GM20431 (cell line): ENCODE data around the gene PRPF8.
"Not testable (repeated sequence)": the region's sequence is repeated elsewhere in the genome, so short reads cannot be mapped to it uniquely, and the experiment has no call there.

ENCODE experiments used
- in situ Hi-C: fragments of 300-500 bp; cut with MseI, MboI; formaldehyde crosslinking; loops from one replicate; pipeline ENCODE4 v1.15.0; 2020; ENCODE audit warnings: low sequenced_read_pairs; ENCODE audit not compliant: unreplicated experiment

PRPF8 gene

DNA sequence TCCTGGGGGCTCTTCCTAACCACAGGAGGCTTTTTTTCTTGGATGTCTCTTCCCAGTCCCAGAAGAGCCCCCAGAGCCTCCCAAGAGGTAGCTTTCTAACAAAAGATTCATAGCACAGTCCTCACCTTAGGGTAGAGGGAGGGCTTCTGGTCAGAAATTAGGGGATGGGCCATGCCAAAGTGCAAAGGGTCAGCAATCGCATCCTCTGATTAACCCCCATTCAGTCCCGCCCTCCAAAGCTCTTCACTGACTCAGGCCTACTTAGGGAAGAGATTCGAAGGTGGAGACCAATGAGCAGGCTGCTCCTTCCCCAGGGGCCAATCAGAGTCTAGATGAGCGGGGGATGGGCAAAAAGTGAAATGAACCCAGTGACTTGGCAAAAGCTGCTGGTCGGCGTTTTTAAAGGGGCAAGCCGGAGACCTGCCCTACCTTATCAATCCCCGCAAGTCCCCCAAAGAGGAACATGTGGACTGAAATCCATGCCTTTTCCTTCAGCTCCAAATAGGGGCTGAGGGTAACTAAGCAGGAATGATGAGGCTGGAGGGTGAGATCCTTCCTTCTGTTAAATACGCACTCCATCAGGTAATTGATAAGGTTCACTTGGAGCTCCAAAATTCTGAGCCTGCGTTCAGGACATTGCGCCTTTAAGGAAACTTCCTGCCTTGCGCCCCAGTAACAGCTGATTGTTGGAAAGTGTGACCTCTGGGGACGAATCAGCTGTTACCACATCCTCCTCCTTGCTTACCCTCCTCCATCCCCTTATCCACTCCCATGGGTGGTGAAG is 32.4 kb upstream of the PRPF8 start:
- in situ Hi-C loops = no loop called here

DNA sequence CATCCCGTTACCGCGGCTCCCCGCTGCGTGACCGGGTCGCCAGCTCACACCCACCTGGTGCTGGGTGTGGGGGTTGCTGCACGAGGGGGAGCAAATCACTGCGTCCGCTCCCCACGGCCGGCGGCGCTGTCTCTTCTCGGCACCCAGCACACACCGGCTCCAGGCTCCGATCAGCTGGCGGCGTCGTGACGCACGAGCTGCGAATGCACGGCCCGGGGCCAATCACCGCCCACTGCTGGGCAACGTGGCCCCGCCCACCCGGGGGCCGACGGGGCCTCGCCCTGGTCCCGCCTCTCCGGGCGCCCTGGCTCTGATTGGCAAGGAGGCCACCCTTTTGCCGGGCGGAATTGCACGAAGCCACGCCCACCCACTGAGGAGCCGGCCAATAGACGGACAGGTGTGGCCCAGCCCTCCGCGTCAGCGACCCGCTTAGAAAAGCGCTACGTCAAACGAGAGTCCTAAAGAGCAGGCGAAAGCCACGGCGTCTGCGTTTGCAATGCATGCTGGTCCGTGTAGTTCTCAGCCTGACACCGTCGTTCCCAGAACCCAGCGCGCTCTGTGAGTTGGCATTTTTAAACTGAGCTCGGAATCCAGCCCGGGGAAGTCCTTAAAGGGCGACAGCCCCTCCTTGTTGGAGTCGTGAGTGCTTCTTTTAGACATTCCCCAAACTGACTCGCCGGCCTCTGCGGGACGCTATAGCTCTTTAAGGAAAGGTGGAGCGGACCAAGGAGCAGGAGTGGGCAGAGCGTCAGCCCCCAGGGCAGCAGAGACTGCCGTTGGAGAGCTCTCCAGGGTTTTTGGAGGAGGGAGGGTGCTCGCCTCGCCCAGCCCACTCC is 31.6 kb upstream of the PRPF8 start:
- in situ Hi-C loops = no loop called here

DNA sequence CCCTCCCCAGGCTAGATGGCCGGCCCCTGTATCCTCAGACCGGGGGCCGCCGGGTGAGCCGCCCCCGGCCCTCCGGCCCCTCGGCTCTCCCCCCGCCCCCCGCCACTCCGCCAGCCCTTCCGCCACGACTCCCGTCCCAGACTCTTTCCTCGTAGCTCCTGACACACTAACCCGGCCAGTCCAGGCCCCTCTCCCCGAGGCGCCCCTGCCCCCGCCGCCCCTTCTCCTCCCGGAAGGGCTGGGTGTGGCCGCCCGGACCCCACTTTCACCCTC is 31.1 kb upstream of the PRPF8 start:
- in situ Hi-C loops = no loop called here

DNA sequence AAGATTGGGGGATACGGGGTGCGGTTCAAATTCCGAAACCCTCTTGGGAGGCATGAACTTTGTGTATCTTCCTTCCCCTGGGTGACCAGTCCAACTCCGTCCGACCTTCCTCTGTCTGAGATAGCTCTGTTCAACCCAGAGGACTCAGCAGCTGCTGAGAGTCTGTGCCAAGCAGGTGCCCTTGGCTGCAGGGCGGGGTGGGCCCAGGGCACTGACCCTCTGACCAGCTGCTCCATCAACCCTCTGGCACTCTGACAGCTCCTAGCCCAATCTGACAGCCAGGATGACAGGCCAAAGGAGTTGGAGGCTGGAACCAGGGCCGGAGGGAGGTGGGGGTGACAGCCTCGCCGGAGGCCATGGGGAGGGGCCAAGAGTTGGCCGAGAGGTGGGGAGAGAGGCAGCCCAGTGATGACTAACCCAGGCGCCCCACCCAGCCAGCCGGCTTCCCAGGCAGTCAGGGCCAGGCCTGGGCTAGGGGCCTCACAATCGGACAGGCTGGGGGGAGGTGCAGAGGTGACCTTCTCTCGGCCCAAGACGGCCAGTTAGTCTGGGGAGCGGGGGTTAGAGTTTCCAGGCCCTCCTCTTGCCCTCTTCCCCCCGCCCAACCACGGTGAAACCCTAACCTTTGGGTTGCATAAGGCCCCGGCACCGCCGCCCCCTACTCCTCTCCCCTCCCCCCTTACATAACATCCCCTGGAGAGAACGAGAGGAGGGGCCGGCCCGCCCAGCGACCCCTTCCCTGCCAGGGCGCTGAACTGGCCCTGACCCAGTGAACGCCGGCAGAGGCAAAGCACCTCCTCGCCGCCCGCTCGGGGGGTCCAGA is 30.5 kb upstream of the PRPF8 start:
- in situ Hi-C loops = no loop called here

DNA sequence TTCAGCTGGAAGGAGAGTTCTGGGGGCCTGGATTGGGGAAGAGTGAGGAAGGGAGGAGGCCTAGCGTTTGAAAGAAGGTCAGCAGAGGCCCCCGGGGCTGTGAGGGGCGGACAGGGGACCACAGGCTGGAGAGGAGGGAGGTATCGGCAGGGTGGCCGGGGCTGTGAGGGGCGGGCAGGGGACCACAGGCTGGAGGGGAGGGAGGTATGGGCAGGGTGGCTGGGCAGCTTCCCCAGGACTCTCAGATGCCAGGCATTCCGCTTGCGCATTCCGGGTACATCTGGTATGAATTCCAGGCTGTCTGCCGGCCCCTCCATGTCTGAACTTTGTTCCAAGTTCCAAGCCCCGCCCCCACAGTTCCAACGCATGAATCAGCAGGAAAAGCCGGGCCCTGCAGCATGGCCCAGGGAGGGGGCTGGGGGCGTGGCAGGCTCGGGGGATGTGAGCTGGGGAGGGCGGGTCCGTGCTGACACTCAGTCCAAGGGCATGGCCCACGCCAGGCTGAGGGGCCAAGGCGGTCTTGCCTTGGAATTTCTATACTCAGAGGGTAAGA is 29.8 kb upstream of the PRPF8 start:
- in situ Hi-C loops = no loop called here

DNA sequence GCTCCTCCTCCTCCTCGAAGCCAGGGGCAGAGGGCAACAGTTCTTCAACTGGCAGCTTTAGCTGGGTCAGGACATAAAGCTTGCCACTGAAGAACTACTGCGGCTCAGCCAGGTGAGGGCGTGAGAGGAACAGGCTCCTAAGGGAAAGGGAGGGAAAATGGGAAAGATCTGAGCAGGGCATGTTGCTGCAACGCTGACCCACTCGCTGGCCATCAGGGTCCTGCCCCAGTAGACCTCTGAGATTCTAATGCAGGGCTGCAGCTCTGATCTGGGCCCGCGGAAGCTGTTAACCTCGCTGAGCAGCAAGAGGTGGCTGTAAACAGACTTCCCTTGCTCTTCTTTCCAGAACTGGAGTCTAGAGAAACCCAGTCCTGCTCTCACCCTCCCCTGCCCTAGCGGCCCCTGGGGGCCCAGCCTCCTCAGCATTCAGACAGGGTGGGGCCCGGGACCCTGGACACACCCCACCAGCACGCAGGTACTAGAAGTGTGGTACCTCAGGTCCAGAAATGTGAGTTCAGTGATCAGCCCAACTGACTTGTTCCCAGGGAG is 29.3 kb upstream of the PRPF8 start:
- in situ Hi-C loops = no loop called here

DNA sequence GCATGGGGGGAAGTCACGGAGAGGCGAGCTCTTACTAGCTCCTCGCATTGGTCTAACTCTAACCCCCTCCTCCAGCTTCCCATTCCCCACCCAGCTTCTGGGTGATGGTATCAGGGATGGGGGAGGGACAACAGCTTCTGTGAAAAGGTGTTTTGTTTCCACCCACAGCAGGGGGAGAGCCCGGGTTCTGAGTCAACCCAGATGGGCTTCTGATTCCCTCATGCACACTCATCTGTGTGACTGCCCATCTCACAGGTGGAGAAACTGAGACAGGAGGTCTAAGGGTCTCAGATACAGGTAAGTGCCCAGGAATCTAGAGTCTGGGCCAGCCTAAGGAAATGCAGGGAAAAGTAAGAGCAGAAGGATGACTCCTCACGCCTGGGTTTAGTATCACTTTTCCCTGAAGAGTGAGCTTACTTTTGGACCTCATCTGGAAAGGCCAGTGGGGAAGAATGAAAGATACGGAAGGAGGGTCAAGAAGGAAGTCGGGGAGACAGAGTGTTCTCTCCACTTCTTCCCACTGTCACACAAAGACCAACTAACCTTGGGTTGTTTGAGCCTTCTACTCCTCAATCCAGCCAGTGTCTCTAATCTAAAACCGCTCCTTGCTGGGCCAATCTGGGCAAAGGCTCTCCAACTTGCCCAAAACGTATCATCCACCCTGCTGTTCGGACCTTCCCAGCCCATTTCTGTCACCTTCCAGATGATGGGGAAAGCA is 28.7 kb upstream of the PRPF8 start:
- in situ Hi-C loops = no loop called here

DNA sequence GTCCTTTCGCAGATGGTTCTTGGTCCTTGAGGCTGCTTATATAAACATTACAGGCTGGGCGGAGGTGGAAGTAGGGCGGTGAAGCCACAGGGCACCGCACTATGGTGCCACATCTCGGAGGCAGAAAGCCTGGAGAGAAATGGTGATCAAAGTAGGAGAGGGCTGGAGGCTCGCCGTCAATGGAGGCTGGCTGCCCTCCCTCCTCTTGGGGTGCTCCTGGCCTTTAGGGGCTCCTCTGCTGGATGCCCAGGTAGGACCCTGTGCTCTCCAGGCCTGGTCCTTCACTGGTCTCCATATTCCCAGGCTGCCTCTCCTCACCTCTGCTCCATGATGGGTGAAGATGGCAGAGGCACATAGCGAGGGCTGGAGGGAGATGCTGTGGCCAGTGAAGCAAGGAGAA is 27.6 kb upstream of the PRPF8 start:
- in situ Hi-C loops = no loop called here

DNA sequence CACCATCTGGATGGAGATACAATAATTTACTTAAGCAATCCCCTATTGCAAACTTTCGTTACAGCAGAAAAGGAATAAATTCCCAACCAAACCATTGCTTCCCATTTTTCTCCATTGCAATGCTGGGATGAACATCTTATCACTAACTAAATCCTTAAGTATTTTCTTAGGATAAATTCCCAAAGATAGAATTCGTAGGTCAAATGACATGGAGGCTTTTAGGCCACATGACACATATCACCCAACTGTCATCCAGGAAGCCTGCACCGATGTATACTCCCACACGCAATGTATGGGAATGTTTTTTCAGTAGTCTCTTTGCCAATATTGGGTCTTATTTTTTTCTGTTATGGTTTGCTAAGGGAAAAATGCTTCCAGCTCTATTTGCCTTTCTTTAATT is 27.1 kb upstream of the PRPF8 start:
- in situ Hi-C loops = no loop called here

DNA sequence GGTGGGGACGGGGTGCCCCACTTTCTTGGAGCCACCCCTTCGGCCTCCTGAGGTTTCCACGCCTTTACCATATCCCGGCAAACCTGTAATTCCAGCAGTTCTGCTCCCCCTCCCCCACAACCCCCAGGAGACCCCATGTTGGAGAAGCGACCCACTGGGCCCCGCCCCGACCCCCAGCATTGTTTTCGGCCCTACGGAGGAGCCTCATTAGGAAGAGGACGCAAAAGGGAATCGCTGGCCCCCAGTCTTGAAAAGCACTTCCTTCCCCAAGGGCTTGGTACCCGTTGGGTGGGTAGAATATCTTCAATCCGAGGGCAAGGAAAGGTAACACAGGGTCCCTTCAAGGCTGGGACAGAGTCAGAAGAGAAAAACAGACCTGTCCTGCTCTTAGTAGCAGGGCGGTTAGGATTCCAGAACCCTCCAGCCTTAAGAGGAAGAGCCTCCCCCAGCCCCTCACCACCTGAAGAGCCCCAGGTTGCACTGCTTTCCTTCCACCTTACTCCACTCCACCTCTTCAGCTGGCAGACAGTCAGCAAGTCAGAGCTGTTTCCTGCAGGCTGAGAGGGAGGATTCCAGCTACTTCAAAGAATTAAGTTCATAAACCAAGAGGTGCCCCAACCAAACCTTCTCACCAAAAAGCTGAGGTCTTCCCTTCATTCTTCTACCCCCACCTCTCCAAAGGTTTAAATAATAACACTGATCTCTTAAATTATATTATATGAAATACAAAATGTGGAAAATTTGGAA is 26.3 kb upstream of the PRPF8 start:
- in situ Hi-C loops = no loop called here

DNA sequence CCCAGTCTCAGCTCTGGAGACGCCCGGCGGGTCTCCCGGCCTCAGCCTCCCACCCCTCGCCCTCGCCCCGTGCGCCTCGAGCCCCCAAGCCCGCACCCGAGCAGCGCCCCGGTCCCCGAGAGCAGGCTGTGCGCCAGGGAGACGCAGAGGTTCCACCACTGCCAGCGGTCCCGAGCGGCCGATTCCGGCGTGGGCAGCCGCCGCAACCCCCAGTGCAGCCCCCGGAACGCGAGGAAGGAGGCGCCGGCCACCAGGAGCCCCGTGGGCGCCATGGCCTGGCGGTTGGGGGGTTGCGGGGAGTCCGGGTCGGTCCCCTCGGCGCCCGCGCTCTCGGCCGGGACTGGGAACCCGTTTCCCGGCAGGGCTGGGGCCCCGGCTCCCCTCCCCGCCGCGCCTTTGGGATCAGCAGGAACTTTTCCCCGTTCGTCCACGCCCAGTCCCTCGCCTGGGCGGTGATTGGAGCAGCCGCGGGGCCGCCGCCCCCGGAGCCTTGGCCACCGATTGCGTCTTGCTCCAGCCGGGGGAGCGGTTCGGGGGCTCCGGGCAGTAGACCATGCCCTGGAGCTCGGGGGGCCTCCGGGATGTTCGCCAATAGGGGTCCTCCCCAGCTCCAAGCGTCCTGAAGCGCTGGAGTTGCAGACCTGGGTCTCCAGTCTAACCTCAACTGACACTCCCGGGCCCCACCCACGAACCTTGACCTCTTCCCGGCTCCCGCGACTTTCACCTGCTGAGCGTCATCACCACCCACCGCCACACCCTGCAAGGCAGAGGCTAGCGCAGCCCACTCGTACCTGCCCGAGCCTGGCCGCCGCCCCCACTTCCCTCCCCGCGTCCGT is 25.5 kb upstream of the PRPF8 start, which contains the start of gene TLCD2:
Gene TLCD2, minus strand, starts transcription at position 407 of the 836 bp plus-strand sequence. Its CDS starts 135 bp downstream, at position 272.
- in situ Hi-C loops = no loop called here

DNA sequence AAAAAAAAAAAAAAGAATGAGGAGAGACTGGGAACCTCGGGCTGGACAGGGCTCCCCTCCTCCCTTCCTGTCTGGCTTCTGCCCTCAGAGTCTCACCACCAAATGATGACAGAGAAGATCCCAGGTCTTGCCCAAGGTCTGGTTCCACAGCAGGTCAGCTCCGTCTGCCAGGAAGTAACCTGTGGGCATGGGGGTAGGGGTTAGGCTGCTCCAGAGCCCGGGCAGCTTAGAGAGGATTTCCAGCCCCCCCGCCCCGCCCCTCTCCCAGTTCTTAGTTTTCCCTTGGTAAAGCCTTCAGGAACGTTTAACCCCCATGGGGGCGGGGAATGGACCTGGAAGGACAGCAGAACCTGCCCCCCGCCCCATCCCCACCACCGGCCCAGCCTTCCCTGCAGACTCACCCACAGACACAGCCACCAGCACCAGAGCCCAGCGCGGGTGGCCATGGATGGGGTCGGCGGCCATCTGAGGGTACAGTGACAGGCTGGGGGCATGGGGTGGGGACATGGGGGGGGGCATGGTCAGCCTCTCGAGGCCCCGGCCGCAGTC is 24.8 kb upstream of the PRPF8 start:
- in situ Hi-C loops = no loop called here

DNA sequence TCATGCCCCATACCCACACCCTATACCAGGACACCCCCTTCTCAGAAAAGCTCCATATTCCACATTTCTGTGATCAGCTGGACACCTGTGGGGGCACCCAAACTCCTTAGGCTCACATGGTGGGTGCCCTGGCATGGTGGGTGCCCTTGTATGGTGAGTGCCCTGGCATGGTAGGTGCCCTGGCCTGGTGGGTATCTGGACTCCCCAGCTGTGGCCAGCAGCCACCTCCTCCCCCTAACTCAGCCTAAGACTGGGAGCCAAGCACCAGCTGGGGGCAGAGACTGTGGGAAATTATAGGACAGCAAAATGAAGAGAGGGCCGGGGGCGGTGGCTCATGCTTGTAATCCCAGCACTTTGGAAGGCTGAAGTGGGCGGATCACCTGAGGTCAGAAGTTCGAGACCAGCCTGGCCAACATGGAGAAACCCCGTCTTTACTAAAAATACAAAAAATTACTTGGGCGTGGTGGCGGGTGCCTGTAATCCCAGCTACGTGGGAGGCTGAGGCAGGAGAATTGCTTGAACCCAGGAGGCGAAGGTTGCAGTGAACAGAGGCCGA is 24.2 kb upstream of the PRPF8 start:
- in situ Hi-C loops = not testable (repeated sequence)

DNA sequence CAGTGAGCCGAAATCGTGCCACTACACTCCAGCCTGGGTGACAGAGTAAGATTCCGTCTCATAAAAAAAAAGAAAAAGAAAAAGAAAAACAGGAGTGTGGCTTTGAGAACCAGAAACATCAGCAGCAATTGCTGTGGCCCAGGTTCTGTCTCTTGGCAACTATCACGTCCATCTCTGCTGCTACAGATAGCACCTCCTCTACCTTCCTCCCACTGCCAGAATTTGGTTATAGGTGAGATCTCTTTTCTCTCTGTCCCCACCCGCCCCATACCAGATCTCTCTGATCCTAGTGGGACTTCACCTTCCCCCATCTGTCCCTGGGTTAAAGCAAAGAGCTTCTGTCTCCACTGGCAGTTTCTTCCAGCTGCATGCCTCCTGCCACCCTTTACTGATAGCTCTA is 22.4 kb upstream of the PRPF8 start:
- in situ Hi-C loops = no loop called here

DNA sequence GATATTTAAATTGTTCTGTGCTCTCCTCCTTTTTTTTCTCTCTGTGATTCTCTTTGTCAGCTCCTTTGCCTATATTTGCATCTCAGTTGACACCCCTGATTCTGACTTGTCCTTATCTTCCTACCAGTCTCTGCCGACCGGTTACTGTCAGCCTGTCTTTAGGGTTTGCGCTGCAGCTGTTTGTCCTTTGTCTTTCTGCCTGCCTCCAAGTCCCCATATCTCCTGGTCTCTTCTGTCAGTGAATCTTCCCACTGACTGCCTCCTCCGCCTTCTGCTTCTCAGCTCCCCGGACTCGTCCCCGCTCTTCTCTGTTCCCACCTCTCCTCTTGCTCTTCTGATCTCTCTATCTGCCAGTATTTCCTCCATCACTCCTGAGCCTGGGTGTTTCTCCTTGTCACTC is 20.3 kb upstream of the PRPF8 start:
- in situ Hi-C loops = no loop called here

DNA sequence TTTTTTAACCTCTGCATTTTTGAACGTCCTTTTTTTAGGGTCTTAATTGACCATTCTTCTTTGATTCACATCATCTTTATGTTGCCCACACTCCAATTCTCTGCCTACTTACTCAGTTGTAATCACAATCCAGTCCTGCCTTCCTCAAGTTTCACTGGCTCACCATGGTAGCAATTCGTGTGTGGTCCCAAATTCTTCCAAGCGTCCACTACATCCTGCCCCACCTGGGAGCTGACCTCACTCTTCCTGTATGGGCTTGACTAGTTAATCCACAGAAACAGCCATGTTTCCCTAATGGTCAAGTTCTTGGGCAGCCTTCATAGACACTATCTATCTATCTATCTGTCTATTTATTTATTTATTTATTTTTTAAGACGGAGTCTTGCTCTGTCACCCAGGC is 18.4 kb upstream of the PRPF8 start:
- in situ Hi-C loops = no loop called here

DNA sequence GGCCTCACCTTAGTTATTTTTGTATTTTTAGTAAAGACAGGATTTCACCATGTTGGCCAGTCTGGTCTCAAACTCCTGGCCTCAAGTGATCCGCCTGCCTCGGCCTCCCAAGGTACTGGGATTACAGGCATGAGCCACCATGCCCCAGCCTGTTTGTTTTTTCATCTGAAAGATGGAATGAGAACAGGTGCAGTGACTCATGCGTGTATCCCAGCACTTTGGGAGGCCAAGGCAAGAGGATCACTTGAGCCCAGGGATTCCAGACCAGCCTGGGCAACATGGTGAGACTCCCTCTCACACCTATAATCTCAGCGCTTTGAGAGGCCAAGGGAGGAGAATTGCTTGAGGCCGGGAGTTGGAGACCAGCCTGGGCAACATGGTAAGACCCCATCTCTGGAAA is 15.2 kb upstream of the PRPF8 start:
- in situ Hi-C loops = not testable (repeated sequence)
